ENCODE results near the gene OSBPL9. TPM values are rescaled to one million over a fixed set of nuclear protein-coding genes. Genes with fewer than 3 reads are reported as not detected.

Gene OSBPL9
- total and polyA plus RNA-seq, 9 of the 15 experiments (the other 6 are each of a cell fraction or from before 2014, with no cell fraction given): 43.9 to 217 (median 170) TPM

DNA sequence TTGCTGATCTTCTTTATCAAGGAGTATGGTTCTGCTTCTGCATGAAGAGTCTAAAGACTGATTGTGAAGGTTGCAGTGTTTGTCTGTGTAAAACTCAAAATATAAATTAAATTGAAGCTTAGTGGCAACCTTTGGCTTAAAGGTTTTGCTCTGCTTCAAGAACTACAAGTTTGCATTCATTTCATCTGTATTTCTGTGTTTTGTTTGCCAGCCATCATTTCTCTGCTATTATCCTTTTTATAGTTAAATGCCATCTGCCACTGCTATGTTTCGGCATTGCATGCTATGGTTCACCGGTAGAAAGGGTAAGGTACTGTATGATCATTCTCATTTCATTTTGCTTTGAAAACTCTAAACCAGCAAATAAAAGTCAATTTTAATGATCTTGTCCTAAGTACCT, 52.9 kb downstream of the OSBPL9 start:
- WGBS (ENCODE audit: insufficient coverage, low coverage, missing lambda C conversion rate): 94% methylated on average over 2 of the region's 2 CpGs
- peaks cover 24% of the 10 kb centered on the region for H4K20me1 ChIP-seq (replicated peaks; ENCODE audit: control insufficient read depth, insufficient read depth, low read length)
- DNase-seq (ENCODE audit: extremely low read depth in 1 of 4, low spot score in 3 of 4) (no peak), ATAC-seq (no peak), FAIRE-seq (no peak)
- H3K36me3 ChIP-seq (ENCODE audit: control insufficient read depth, insufficient read depth, low read length): no peaks in the 10 kb centered on the region; the same call in 2 of the 3 replicates
- no peak overlapping the region for H3K4me2 ChIP-seq (ENCODE audit: insufficient read depth, low read length)
- no peak overlapping the region for H3K4me3 ChIP-seq
- H3K9me1 ChIP-seq (ENCODE audit: control insufficient read depth, insufficient read depth, low read length): no peaks in the 10 kb centered on the region
- intact Hi-C loops (cut with micrococcal nuclease) (no loop called here), in situ Hi-C loops (cut with MboI) (no loop called here)
- no peaks in the 10 kb centered on the region for H3K27me3 ChIP-seq (ENCODE audit: control insufficient read depth in 2 of 2, insufficient read depth in 2 of 2, low read length in 2 of 2)
- H3K4me1 ChIP-seq (replicated peaks in 1 of 2; ENCODE audit: control insufficient read depth in 2 of 2, insufficient read depth in 2 of 2, low read length in 2 of 2): peaks cover 0 to 34% of the 10 kb centered on the region in 2 experiments; a peak in 3 of 5 replicates
- TF ChIP-seq, protein P1, sequence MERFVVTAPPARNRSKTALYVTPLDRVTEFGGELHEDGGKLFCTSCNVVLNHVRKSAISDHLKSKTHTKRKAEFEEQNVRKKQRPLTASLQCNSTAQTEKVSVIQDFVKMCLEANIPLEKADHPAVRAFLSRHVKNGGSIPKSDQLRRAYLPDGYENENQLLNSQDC (CRISPR knock-in tag; IDR thresholded peaks at IDR 0.05): no peak
- TF ChIP-seq ZNF695 (CRISPR knock-in tag; IDR thresholded peaks at IDR 0.05) (no peak), MCM3 (IDR thresholded peaks at IDR 0.05) (no peak), RB1 (IDR thresholded peaks at IDR 0.05; ENCODE audit: low read depth) (no peak), ZNF589 (CRISPR knock-in tag; IDR thresholded peaks at IDR 0.05; ENCODE audit: low read depth) (no peak), PRPF4 (IDR thresholded peaks at IDR 0.05; ENCODE audit: insufficient read depth, low read depth, low read length, poor library complexity, severe bottlenecking) (no peak)
- TF ChIP-seq, protein P2, sequence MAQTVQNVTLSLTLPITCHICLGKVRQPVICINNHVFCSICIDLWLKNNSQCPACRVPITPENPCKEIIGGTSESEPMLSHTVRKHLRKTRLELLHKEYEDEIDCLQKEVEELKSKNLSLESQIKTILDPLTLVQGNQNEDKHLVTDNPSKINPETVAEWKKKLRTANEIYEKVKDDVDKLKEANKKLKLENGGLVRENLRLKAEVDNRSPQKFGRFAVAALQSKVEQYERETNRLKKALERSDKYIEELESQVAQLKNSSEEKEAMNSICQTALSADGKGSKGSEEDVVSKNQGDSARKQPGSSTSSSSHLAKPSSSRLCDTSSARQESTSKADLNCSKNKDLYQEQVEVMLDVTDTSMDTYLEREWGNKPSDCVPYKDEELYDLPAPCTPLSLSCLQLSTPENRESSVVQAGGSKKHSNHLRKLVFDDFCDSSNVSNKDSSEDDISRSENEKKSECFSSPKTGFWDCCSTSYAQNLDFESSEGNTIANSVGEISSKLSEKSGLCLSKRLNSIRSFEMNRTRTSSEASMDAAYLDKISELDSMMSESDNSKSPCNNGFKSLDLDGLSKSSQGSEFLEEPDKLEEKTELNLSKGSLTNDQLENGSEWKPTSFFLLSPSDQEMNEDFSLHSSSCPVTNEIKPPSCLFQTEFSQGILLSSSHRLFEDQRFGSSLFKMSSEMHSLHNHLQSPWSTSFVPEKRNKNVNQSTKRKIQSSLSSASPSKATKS (CRISPR knock-in tag; IDR thresholded peaks at IDR 0.05): no peak
- TF ChIP-seq, protein P3, sequence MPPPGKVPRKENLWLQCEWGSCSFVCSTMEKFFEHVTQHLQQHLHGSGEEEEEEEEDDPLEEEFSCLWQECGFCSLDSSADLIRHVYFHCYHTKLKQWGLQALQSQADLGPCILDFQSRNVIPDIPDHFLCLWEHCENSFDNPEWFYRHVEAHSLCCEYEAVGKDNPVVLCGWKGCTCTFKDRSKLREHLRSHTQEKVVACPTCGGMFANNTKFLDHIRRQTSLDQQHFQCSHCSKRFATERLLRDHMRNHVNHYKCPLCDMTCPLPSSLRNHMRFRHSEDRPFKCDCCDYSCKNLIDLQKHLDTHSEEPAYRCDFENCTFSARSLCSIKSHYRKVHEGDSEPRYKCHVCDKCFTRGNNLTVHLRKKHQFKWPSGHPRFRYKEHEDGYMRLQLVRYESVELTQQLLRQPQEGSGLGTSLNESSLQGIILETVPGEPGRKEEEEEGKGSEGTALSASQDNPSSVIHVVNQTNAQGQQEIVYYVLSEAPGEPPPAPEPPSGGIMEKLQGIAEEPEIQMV (tag; conservative IDR thresholded peaks at IDR 0.05; ENCODE audit: low read depth): no peak
- no TSS peak for BruUV-seq (replicated peaks)
- no peaks in the 10 kb centered on the region for H3K9me3 ChIP-seq (replicated peaks; ENCODE audit: control insufficient read depth, insufficient read depth, low read depth, low read length)
- H2AFZ ChIP-seq (ENCODE audit: low read depth, low read length): no peak overlapping the region
- CTCF ChIA-PET (ENCODE audit: low intra/inter-chr PET ratio): no interaction called here
- no peak overlapping the region for H3K9ac ChIP-seq (ENCODE audit: insufficient read depth in 1 of 2, low read depth in 2 of 2, low read length in 2 of 2)
- H3K79me2 ChIP-seq (ENCODE audit: control insufficient read depth, insufficient read depth, low read length): peaks cover 15% of the 10 kb centered on the region; the same call in 2 of the 3 replicates
- POLR2A ChIA-PET: no interaction called here
- H3K27ac ChIP-seq (ENCODE audit: extremely low read depth, low read depth, low read length): no peak overlapping the region
